ENCODE results near the gene PRKCH. TPM values are rescaled to one million over a fixed set of nuclear protein-coding genes. Genes with fewer than 3 reads are reported as not detected.
A peak's percentile ranks its signal among the peaks of the same experiment; 100 is the strongest.

Gene PRKCH
- total RNA-seq, 1 donor from 2014 or later, result 20.2 TPM

DNA sequence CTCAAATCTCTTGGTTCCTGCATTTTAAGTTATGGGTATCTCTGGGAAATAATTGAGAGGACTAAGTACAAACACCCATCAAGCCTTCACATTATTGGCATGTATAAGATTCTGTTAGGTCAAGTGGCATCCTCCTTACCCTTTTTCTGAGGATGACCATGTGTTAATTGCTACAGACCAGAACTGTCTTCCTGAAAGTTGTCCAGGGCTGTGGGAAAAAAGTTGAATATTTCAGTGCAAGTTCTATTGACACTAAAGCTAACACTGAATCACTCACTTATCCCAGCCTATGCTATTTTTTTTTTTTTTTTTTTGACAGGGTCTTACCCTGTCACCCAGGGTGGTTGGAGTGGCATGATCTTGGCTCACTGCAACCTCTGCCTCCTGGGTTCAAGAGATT, 243.8 kb downstream of the PRKCH start:
- no peaks in the 10 kb centered on the region for H3K36me3 ChIP-seq
- no peak overlapping the region for H3K4me3 ChIP-seq
- no peaks in the 10 kb centered on the region for H3K9me3 ChIP-seq
- intact Hi-C loops (cut with DNase I), result no loop called here
- DNase-seq (ENCODE audit: low spot score in 2 of 2), result no peak
- TF ChIP-seq, protein P1, sequence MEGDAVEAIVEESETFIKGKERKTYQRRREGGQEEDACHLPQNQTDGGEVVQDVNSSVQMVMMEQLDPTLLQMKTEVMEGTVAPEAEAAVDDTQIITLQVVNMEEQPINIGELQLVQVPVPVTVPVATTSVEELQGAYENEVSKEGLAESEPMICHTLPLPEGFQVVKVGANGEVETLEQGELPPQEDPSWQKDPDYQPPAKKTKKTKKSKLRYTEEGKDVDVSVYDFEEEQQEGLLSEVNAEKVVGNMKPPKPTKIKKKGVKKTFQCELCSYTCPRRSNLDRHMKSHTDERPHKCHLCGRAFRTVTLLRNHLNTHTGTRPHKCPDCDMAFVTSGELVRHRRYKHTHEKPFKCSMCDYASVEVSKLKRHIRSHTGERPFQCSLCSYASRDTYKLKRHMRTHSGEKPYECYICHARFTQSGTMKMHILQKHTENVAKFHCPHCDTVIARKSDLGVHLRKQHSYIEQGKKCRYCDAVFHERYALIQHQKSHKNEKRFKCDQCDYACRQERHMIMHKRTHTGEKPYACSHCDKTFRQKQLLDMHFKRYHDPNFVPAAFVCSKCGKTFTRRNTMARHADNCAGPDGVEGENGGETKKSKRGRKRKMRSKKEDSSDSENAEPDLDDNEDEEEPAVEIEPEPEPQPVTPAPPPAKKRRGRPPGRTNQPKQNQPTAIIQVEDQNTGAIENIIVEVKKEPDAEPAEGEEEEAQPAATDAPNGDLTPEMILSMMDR (IDR thresholded peaks at IDR 0.05), result no peak
- peaks cover 4 to 25% of the 10 kb centered on the region in 2 donors for H3K4me1 ChIP-seq
- H3K27me3 ChIP-seq, result no peaks in the 10 kb centered on the region
- no peak overlapping the region for H3K27ac ChIP-seq

DNA sequence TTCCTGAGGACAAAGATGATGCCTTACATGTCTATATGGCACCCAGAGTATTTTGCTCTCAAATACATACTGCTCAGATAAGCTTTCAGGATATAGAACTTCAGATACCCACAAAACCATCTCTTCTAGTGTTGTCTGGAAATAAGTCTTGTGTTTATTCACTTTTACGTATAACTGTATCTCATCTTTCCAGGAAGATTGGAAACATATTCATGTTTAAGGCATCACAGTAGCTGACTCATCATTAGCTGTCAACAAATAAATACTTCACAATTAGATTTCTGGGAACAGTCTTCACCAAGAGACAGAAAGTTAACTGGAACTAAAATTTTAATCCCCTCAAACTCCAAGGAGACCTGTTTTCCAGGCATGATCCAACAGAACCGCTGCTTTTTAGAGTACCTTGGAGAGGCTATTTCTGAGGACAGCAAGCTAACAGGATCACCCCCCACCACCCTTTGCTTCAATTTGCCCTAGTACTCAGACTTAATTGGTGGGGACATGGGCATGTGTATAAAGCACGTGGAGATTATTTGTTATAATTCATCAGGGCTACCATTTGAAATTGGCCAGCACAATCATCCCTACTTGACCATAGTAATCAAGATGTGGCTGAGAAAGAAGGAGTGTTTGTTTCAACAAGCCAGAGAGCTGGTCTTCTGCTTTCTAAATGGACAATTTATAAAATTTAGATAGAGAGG, 244.6 kb downstream of the PRKCH start:
- intact Hi-C loops (cut with DNase I), result no loop called here
- Histone ChIP-seq H3K4me1 (peaks cover 4 to 25% of the 10 kb centered on the region in 2 donors), H3K27me3 (no peaks in the 10 kb centered on the region), H3K9me3 (no peaks in the 10 kb centered on the region), H3K4me3 (no peak overlapping the region), H3K36me3 (no peaks in the 10 kb centered on the region), H3K27ac (no peak overlapping the region)
- TF ChIP-seq, protein P1 (IDR thresholded peaks at IDR 0.05), result no peak
- DNase-seq (ENCODE audit: low spot score in 2 of 2), result no peak

DNA sequence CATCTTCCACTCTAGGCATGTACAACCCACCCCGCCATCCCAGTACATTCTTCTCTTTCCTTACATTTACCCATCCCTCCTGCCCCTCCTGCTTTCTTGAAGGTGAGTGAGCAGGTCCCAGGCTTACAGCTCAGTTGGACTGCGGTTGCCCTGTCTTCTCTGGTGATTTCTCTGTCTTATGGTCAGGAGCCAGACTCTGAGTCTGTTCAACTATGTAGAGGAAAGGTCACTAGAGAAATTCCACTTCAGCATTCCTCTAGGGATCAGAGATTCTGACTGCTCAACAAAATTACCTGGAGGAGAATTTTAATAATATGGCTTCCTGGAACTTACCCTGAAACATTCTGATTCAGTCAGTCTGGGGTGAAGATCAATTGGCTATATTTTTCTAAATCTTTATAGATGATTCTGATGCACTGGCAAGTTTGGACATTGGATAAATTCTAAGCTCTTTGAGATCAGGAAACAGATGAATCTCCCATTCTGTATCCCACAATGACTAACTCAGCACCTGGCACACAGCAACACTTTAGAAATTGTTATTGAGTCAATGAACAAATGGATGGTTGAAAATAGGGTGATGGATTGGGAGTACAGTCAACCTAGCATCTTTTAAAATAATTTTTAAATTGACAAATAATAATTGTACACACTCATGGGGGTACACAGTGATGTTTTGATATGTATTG, 245.3 kb downstream of the PRKCH start:
- Histone ChIP-seq H3K27ac (no peak overlapping the region), H3K27me3 (no peaks in the 10 kb centered on the region), H3K36me3 (no peaks in the 10 kb centered on the region), H3K4me3 (no peak overlapping the region), H3K9me3 (no peaks in the 10 kb centered on the region), H3K4me1 (peaks cover 4 to 20% of the 10 kb centered on the region in 2 donors)
- DNase-seq (ENCODE audit: low spot score in 2 of 2), result peak in 1 of 2 donors; percentile 56
- intact Hi-C loops (cut with DNase I), result no loop called here
- TF ChIP-seq, protein P1 (IDR thresholded peaks at IDR 0.05), result no peak

DNA sequence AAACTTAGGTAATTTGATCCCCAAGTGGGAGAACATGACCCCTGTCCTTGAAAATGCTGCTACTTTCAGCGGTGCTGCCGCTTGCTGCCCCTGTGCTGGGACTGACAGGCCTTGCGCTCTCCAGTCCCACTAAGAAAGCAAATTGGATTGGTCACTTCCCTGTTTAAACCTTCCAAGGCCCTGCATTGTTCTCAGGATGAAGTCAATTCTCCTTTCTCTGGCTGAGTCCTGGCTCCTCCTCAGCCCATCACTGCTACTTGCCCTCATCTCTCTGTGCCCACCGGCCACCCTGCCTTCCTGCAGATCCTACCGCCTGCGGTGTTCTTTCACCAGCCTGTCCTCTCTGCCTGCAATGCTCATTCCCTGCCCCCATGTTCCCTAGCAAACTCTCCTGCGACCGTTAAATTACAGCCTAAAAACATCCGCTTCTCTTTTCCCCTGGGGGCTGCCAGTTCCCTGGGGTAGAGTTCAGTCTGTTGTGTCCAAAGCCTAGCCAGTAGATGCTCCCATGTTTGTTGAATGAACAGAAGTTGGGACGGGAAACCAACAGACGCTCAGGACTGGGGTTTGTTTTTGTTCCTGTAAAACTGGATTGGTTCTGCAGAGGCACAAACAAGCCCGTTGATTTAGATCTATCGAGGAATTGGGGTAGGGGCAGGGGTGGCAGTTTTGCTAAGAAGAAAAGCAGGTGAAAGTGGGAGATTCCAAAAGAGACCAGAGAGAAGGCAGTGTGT, 246.6 kb downstream of the PRKCH start:
- no peaks in the 10 kb centered on the region for H3K36me3 ChIP-seq
- peaks cover 4 to 12% of the 10 kb centered on the region in 2 donors for H3K4me1 ChIP-seq
- intact Hi-C loops (cut with DNase I), result no loop called here
- H3K27ac ChIP-seq, result peak overlapping the region in 1 of 2 donors; percentile 29
- no peaks in the 10 kb centered on the region for H3K27me3 ChIP-seq
- TF ChIP-seq, protein P1 (IDR thresholded peaks at IDR 0.05), result no peak
- H3K4me3 ChIP-seq, result peak overlapping the region; percentile 3 to 45
- no peaks in the 10 kb centered on the region for H3K9me3 ChIP-seq
- DNase-seq (ENCODE audit: low spot score in 2 of 2), result peak in 1 of 2 donors; percentile 63

DNA sequence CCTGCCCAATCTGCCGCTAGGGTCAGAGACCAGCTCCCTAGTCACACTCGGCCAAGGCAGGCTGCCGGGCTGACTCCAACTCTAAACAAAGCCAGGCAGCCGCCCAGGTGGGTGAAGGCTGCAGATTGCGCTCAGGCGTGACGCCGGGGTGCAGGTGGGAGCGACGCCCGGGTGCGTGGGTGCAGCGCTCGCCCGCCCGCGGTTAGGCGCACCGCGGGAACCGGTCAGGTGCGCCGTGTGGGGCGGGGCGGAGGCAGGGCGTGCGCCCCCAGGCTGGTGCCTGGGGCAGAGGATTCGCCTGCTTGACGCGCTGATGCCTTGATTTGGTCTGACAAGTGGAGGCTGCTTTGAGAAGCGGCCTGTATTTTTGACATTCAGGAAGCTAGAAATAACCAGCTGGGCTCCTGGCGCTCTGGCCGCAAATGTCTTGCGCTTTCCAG, 247.2 kb downstream of the PRKCH start:
- Histone ChIP-seq H3K36me3 (no peaks in the 10 kb centered on the region), H3K4me1 (peaks cover 4 to 12% of the 10 kb centered on the region in 2 donors), H3K27ac (peak overlapping the region in 1 of 2 donors; percentile 22), H3K9me3 (no peaks in the 10 kb centered on the region), H3K4me3 (peak overlapping the region; percentile 21 to 45), H3K27me3 (no peaks in the 10 kb centered on the region)
- intact Hi-C loops (cut with DNase I), result no loop called here
- TF ChIP-seq, protein P1 (IDR thresholded peaks at IDR 0.05), result no peak
- peak in 1 of 2 donors; percentile 67 for DNase-seq (ENCODE audit: low spot score in 2 of 2)

Data from ascending aorta (tissue), 2 donors.